Fibroblast of lung (primary cell): Measurements from ENCODE around the gene BCL7B. TPM values are rescaled to one million over a fixed set of nuclear protein-coding genes. Genes with fewer than 3 reads are reported as not detected.

Experiments used
- DNase-seq, 2 donors: peaks; one replicate each; pipeline versions ENCODE4 v3.0.0 to v3.0.0-alpha.2; 2010; ENCODE audit warnings: low read depth in 2 of 2
- H2AFZ ChIP-seq: 2 replicates; pipeline ENCODE4 v1.5.1; 2012; ENCODE audit warnings: low read length, control low read depth, inconsistent platforms
- H3K27ac ChIP-seq: 2 replicates; pipeline ENCODE4 v1.5.1; 2011; ENCODE audit warnings: low read length, control low read depth; ENCODE audit not compliant: insufficient read depth
- H3K27me3 ChIP-seq: 2 replicates; pipeline ENCODE4 v1.5.1; 2011; ENCODE audit warnings: mild to moderate bottlenecking, low read length; ENCODE audit not compliant: control insufficient read depth, insufficient read depth
- H3K36me3 ChIP-seq: 2 replicates; pipeline ENCODE4 v1.5.1; 2011; ENCODE audit warnings: low read length; ENCODE audit not compliant: control insufficient read depth, insufficient read depth
- H3K4me1 ChIP-seq: 2 replicates; pipeline ENCODE4 v1.5.1; 2011; ENCODE audit warnings: low read length; ENCODE audit not compliant: control insufficient read depth, insufficient read depth; ENCODE audit errors: extremely low read depth
- H3K4me2 ChIP-seq: 2 replicates; pipeline ENCODE4 v1.5.1; 2011; ENCODE audit warnings: low read length, control low read depth; ENCODE audit not compliant: insufficient read depth; ENCODE audit errors: extremely low read depth
- H3K4me3 ChIP-seq, 4 experiments: fragments of 200-600 bp in 1 of 4; sonication (generic) in 1 of 4; replicated peaks in 1 of 4; 2 replicates each; pipeline ENCODE4 v1.5.1; 2011 to 2016; ENCODE audit warnings: low read length in 4 of 4, low read depth in 3 of 4, mild to moderate bottlenecking in 3 of 4, control low read depth in 2 of 4, inconsistent platforms in 1 of 4, mixed read lengths in 1 of 4; ENCODE audit not compliant: insufficient read depth in 1 of 4; ENCODE audit errors: control extremely low read depth in 1 of 4
- H3K79me2 ChIP-seq: 2 replicates; pipeline ENCODE4 v1.5.1; 2012; ENCODE audit warnings: mild to moderate bottlenecking, low read length, inconsistent platforms; ENCODE audit not compliant: control insufficient read depth, insufficient read depth
- H3K9ac ChIP-seq: 2 replicates; pipeline ENCODE4 v1.5.1; 2011; ENCODE audit warnings: mild to moderate bottlenecking, low read length, control low read depth; ENCODE audit not compliant: insufficient read depth
- H3K9me3 ChIP-seq: 2 replicates; pipeline ENCODE4 v1.5.1; 2012; ENCODE audit warnings: low read depth, low read length; ENCODE audit not compliant: control insufficient read depth, insufficient read depth
- H4K20me1 ChIP-seq: 2 replicates; pipeline ENCODE4 v1.5.1; 2011; ENCODE audit warnings: low read length; ENCODE audit not compliant: control insufficient read depth, insufficient read depth; ENCODE audit errors: extremely low read depth
- CTCF ChIP-seq, 2 donors: IDR thresholded peaks in 1 of 2; conservative IDR thresholded peaks in 1 of 2; 1 replicate in 1 of 2; 2 replicates in 1 of 2; pipeline ENCODE4 v1.5.1; 2011 to 2012; ENCODE audit warnings: low read length in 2 of 2, control low read depth in 1 of 2, inconsistent platforms in 1 of 2, low read depth in 1 of 2, mild to moderate bottlenecking in 1 of 2
- EZH2 ChIP-seq: IDR thresholded peaks from 2 replicates; pipeline ENCODE4 v1.5.1; 2012; ENCODE audit warnings: low read length, control low read depth, mild to moderate bottlenecking; ENCODE audit errors: missing control alignments
- polyA plus RNA-seq, 2 donors: library from polyadenylated mRNA; depleted of rRNA in 1 of 2; stranded (reverse) in 1 of 2; unstranded in 1 of 2; fragments of >200 nt; gene quantifications; 2 replicates each; pipeline ENCODE4 v1.2.1, GENCODE V29; 2011 to 2012; ENCODE audit warnings: missing spikeins in 1 of 2
- total RNA-seq: library from RNA; depleted of rRNA; stranded (reverse); fragments of >200 nt; gene quantifications from 2 replicates; pipeline ENCODE4 v1.2.1, GENCODE V29; 2014

The BCL7B gene
- total and polyA plus RNA-seq, 2 donors (not counting 1 experiment from before 2014, with no cell fraction given) = 26.9 to 53.9 TPM

- no peak overlapping the region for H3K9ac ChIP-seq
- H3K27ac ChIP-seq = no peak overlapping the region
- H2AFZ ChIP-seq = no peak overlapping the region
- no peaks in the 10 kb centered on the region for H3K27me3 ChIP-seq
- peak overlapping the region; percentile 9 for H3K4me2 ChIP-seq
- H3K36me3 ChIP-seq = peaks cover 6% of the 10 kb centered on the region
- no peaks in the 10 kb centered on the region for H3K79me2 ChIP-seq
- no peaks in the 10 kb centered on the region for H4K20me1 ChIP-seq
- TF ChIP-seq CTCF (conservative IDR thresholded peaks at IDR 0.05 in 1 of 2, IDR thresholded peaks at IDR 0.05 in 1 of 2; ENCODE audit: low read depth in 1 of 2, low read length in 2 of 2) (no peak), EZH2 (no peak)
- no peaks in the 10 kb centered on the region for H3K4me1 ChIP-seq
- peak overlapping the region in 3 of 4 experiments; percentile 2 to 28 (median 19) for H3K4me3 ChIP-seq
- H3K9me3 ChIP-seq = no peaks in the 10 kb centered on the region
- no peak for DNase-seq
These were observed 8.3 kb upstream of the BCL7B start for GRCh38 chr7:73565675-73566340.

GRCh38 chr7:73560109-73560835 is 2.8 kb upstream of the BCL7B start:
- Histone ChIP-seq H3K9me3 (no peaks in the 10 kb centered on the region), H4K20me1 (no peaks in the 10 kb centered on the region), H3K9ac (no peak overlapping the region), H3K79me2 (peaks cover 16% of the 10 kb centered on the region), H3K4me2 (peak overlapping the region; percentile 68), H3K27ac (peak overlapping the region; percentile 46), H2AFZ (peak overlapping the region; percentile 1), H3K4me3 (no peak overlapping the region), H3K36me3 (no peaks in the 10 kb centered on the region), H3K27me3 (no peaks in the 10 kb centered on the region), H3K4me1 (peaks cover 11% of the 10 kb centered on the region)
- no peak for TF ChIP-seq CTCF (conservative IDR thresholded peaks at IDR 0.05 in 1 of 2, IDR thresholded peaks at IDR 0.05 in 1 of 2; ENCODE audit: low read depth in 1 of 2, low read length in 2 of 2)
- no peak for TF ChIP-seq EZH2
- peak; percentile 87 to 90 for DNase-seq

GRCh38 chr7:73557108-73557396 is 438 bp downstream of the BCL7B start:
- no peaks in the 10 kb centered on the region for H3K27me3 ChIP-seq
- TF ChIP-seq EZH2 (no peak), CTCF (conservative IDR thresholded peaks at IDR 0.05 in 1 of 2, IDR thresholded peaks at IDR 0.05 in 1 of 2; ENCODE audit: low read depth in 1 of 2, low read length in 2 of 2) (no peak)
- H3K27ac ChIP-seq = peak overlapping the region; percentile 97
- peaks cover 11% of the 10 kb centered on the region for H3K4me1 ChIP-seq
- peak overlapping the region; percentile 72 to 94 (median 87) for H3K4me3 ChIP-seq
- peak overlapping the region; percentile 99 for H3K9ac ChIP-seq
- H3K79me2 ChIP-seq = peaks cover 43% of the 10 kb centered on the region
- DNase-seq = peak; percentile 89
- H2AFZ ChIP-seq = no peak overlapping the region
- H3K36me3 ChIP-seq = peaks cover 2% of the 10 kb centered on the region
- peak overlapping the region; percentile 90 for H3K4me2 ChIP-seq
- H3K9me3 ChIP-seq = no peaks in the 10 kb centered on the region
- no peaks in the 10 kb centered on the region for H4K20me1 ChIP-seq
